BLaER1 (cell line): ENCODE data around the gene SCFD2.
"Not testable (repeated sequence)": the region's sequence is repeated elsewhere in the genome, so short reads cannot be mapped to it uniquely, and the experiment has no call there.

Experiments
- H3K27ac ChIP-seq: shearing (Covaris generic); formaldehyde crosslinking; 2 replicates; pipeline ENCODE4 v1.8.1; 2022
- H3K27me3 ChIP-seq: shearing (Covaris generic); formaldehyde crosslinking; 2 replicates; pipeline ENCODE4 v1.8.1; 2022
- H3K36me3 ChIP-seq: shearing (Covaris generic); formaldehyde crosslinking; 2 replicates; pipeline ENCODE4 v1.8.1; 2022
- H3K4me1 ChIP-seq: shearing (Covaris generic); formaldehyde crosslinking; 2 replicates; pipeline ENCODE4 v1.8.1; 2022
- H3K4me2 ChIP-seq: shearing (Covaris generic); formaldehyde crosslinking; 2 replicates; pipeline ENCODE4 v1.8.1; 2022
- H3K4me3 ChIP-seq: shearing (Covaris generic); formaldehyde crosslinking; 2 replicates; pipeline ENCODE4 v1.8.1; 2022
- H3K9ac ChIP-seq: shearing (Covaris generic); formaldehyde crosslinking; 2 replicates; pipeline ENCODE4 v1.8.1; 2022
- H3K9me3 ChIP-seq: shearing (Covaris generic); formaldehyde crosslinking; 2 replicates; pipeline ENCODE4 v1.8.1; 2022
- H4K20me1 ChIP-seq: shearing (Covaris generic); formaldehyde crosslinking; 2 replicates; pipeline ENCODE4 v1.8.1; 2022
- Cebpa-rat ChIP-seq: shearing (Covaris generic); IDR thresholded peaks from 2 replicates; pipeline ENCODE4 v1.8.1; 2022

The SCFD2 gene

GRCh38 chr4:53346920-53347852, 18.7 kb downstream of the SCFD2 start:
- Histone ChIP-seq H3K9me3 (peaks cover 26% of the 10 kb centered on the region), H3K27ac (no peak overlapping the region), H3K4me3 (no peak overlapping the region), H4K20me1 (peaks cover 5% of the 10 kb centered on the region; the same call in 1 of the 2 replicates), H3K4me1 (no peaks in the 10 kb centered on the region), H3K36me3 (peaks cover 58% of the 10 kb centered on the region), H3K4me2 (no peak overlapping the region), H3K27me3 (no peaks in the 10 kb centered on the region), H3K9ac (no peak overlapping the region)
- no peak for TF ChIP-seq Cebpa-rat

- H3K4me2 ChIP-seq, H3K9ac ChIP-seq, H3K27me3 ChIP-seq, H3K4me3 ChIP-seq, H4K20me1 ChIP-seq, H3K4me1 ChIP-seq, H3K27ac ChIP-seq: not testable (repeated sequence)
- Histone ChIP-seq H3K9me3 (peaks cover 31% of the 10 kb centered on the region), H3K36me3 (peaks cover 54% of the 10 kb centered on the region)
Measured at GRCh38 chr4:53346392-53346791, 19.5 kb downstream of the SCFD2 start.

GRCh38 chr4:53340145-53340544, 25.7 kb downstream of the SCFD2 start:
- not testable (repeated sequence) for H3K4me2 ChIP-seq, H3K27ac ChIP-seq, H3K27me3 ChIP-seq, H3K4me1 ChIP-seq, H3K9ac ChIP-seq, H3K4me3 ChIP-seq, H4K20me1 ChIP-seq
- H3K9me3 ChIP-seq: peaks cover 37% of the 10 kb centered on the region
- H3K36me3 ChIP-seq: peaks cover 18% of the 10 kb centered on the region

GRCh38 chr4:53334916-53335315, 30.9 kb downstream of the SCFD2 start:
- H3K4me1 ChIP-seq, H3K9me3 ChIP-seq, H3K27me3 ChIP-seq, H3K4me3 ChIP-seq, H4K20me1 ChIP-seq, H3K36me3 ChIP-seq, H3K9ac ChIP-seq, H3K4me2 ChIP-seq, H3K27ac ChIP-seq: not testable (repeated sequence)

- peaks cover 13% of the 10 kb centered on the region for H3K36me3 ChIP-seq
- H3K27me3 ChIP-seq: no peaks in the 10 kb centered on the region
- peaks cover 6% of the 10 kb centered on the region for H3K4me1 ChIP-seq
- H3K27ac ChIP-seq: no peak overlapping the region
- no peak overlapping the region for H3K4me2 ChIP-seq
- H4K20me1 ChIP-seq: peaks cover 15% of the 10 kb centered on the region; the same call in 1 of the 2 replicates
- no peak for TF ChIP-seq Cebpa-rat
- H3K4me3 ChIP-seq: no peak overlapping the region
- no peak overlapping the region for H3K9ac ChIP-seq
- H3K9me3 ChIP-seq: no peaks in the 10 kb centered on the region; the same call in 1 of the 2 replicates
Measured at GRCh38 chr4:53326535-53326934, 39.3 kb downstream of the SCFD2 start.

GRCh38 chr4:53322696-53323095, 43.2 kb downstream of the SCFD2 start:
- Histone ChIP-seq H3K27me3 (no peaks in the 10 kb centered on the region), H3K4me1 (peaks cover 12% of the 10 kb centered on the region), H3K4me2 (no peak overlapping the region), H3K9me3 (no peaks in the 10 kb centered on the region; the same call in 1 of the 2 replicates), H3K9ac (no peak overlapping the region), H3K36me3 (peaks cover 13% of the 10 kb centered on the region), H3K4me3 (no peak overlapping the region), H3K27ac (no peak overlapping the region), H4K20me1 (peaks cover 16% of the 10 kb centered on the region; the same call in 1 of the 2 replicates)
- no peak for TF ChIP-seq Cebpa-rat

GRCh38 chr4:53321984-53322289, 43.9 kb downstream of the SCFD2 start:
- Histone ChIP-seq H3K4me2 (peak overlapping the region; percentile 57), H3K27me3 (no peaks in the 10 kb centered on the region), H3K4me3 (no peak overlapping the region), H3K4me1 (peaks cover 12% of the 10 kb centered on the region), H3K9me3 (no peaks in the 10 kb centered on the region), H3K36me3 (peaks cover 9% of the 10 kb centered on the region; the same call in 1 of the 2 replicates), H3K27ac (no peak overlapping the region), H4K20me1 (peaks cover 9% of the 10 kb centered on the region; the same call in 1 of the 2 replicates), H3K9ac (no peak overlapping the region)
- TF ChIP-seq Cebpa-rat: no peak

- TF ChIP-seq Cebpa-rat: no peak
- Histone ChIP-seq H3K27ac (no peak overlapping the region), H3K9ac (no peak overlapping the region), H3K9me3 (no peaks in the 10 kb centered on the region), H3K4me3 (no peak overlapping the region), H3K4me1 (peaks cover 12% of the 10 kb centered on the region), H3K36me3 (peaks cover 9% of the 10 kb centered on the region; the same call in 1 of the 2 replicates), H3K4me2 (peak overlapping the region; percentile 57), H4K20me1 (peaks cover 9% of the 10 kb centered on the region; the same call in 1 of the 2 replicates), H3K27me3 (no peaks in the 10 kb centered on the region)
Measured at GRCh38 chr4:53321151-53321983, 44.5 kb downstream of the SCFD2 start.

GRCh38 chr4:53315300-53315699, 50.6 kb downstream of the SCFD2 start:
- H4K20me1 ChIP-seq: peaks cover 6% of the 10 kb centered on the region; the same call in 1 of the 2 replicates
- no peak overlapping the region for H3K4me3 ChIP-seq
- no peak overlapping the region for H3K9ac ChIP-seq
- H3K36me3 ChIP-seq: peaks cover 17% of the 10 kb centered on the region
- H3K9me3 ChIP-seq: no peaks in the 10 kb centered on the region
- H3K4me1 ChIP-seq: no peaks in the 10 kb centered on the region
- H3K4me2 ChIP-seq: no peak overlapping the region
- H3K27me3 ChIP-seq: no peaks in the 10 kb centered on the region
- no peak for TF ChIP-seq Cebpa-rat
- no peak overlapping the region for H3K27ac ChIP-seq

- Histone ChIP-seq H3K36me3 (peaks cover 17% of the 10 kb centered on the region), H3K4me3 (no peak overlapping the region), H3K9ac (no peak overlapping the region), H3K9me3 (no peaks in the 10 kb centered on the region), H3K4me1 (no peaks in the 10 kb centered on the region), H3K27ac (no peak overlapping the region), H3K27me3 (no peaks in the 10 kb centered on the region), H4K20me1 (peaks cover 6% of the 10 kb centered on the region; the same call in 1 of the 2 replicates), H3K4me2 (no peak overlapping the region)
- TF ChIP-seq Cebpa-rat: no peak
Measured at GRCh38 chr4:53314252-53314651, 51.6 kb downstream of the SCFD2 start.
